Activated CD4-positive, alpha-beta T cell treated with anti-CD3 and anti-CD28 coated beads, Interleukin-2, amount 10 ng/mL, durations not matched to agents 7 days and 5 days (primary cell): ENCODE data around the gene MAGI2. TPM values are rescaled to one million over a fixed set of nuclear protein-coding genes. Genes with fewer than 3 reads are reported as not detected.
"Not testable (repeated sequence)": the region's sequence is repeated elsewhere in the genome, so short reads cannot be mapped to it uniquely, and the experiment has no call there.

Experiments
- CTCF ChIA-PET: fragments of 350-600 bp; sonication (Branson Sonifier 250); formaldehyde crosslinking; loops from one replicate; lab custom pipeline; 2021; ENCODE audit warnings: antibody characterized with exemption; lab: Charles Lee
- POLR2A ChIA-PET: fragments of 350-600 bp; sonication (Branson Sonifier 250); formaldehyde crosslinking; loops from one replicate; lab custom pipeline; 2021; ENCODE audit warnings: antibody characterized with exemption; lab: Charles Lee
- DNase-seq: peaks from one replicate; pipeline ENCODE4 v3.0.0-alpha.2; 2020
- H3K27ac Mint-ChIP-seq: one replicate; pipeline ENCODE4 v1.8.0; 2021; ENCODE audit warnings: mild to moderate bottlenecking, moderate library complexity, mixed read lengths
- H3K27me3 Mint-ChIP-seq: one replicate; pipeline ENCODE4 v1.8.0; 2021; ENCODE audit warnings: mixed read lengths
- H3K36me3 Mint-ChIP-seq: one replicate; pipeline ENCODE4 v1.8.0; 2021; ENCODE audit warnings: low read depth, mixed read lengths
- H3K4me1 Mint-ChIP-seq: one replicate; pipeline ENCODE4 v1.8.0; 2021; ENCODE audit warnings: mixed read lengths
- H3K4me3 Mint-ChIP-seq: one replicate; pipeline ENCODE4 v1.8.0; 2021; ENCODE audit warnings: mild to moderate bottlenecking, moderate library complexity, mixed read lengths
- H3K9me3 Mint-ChIP-seq: one replicate; pipeline ENCODE4 v1.8.0; 2021; ENCODE audit warnings: mixed read lengths
- total RNA-seq, 2 experiments: library from RNA; stranded (reverse); gene quantifications; one replicate each; pipeline ENCODE4 v1.2.3, GENCODE V29; 2021

Gene MAGI2
- total RNA-seq, 2 experiments from 2014 or later = 0.05 to 0.10 TPM

DNA sequence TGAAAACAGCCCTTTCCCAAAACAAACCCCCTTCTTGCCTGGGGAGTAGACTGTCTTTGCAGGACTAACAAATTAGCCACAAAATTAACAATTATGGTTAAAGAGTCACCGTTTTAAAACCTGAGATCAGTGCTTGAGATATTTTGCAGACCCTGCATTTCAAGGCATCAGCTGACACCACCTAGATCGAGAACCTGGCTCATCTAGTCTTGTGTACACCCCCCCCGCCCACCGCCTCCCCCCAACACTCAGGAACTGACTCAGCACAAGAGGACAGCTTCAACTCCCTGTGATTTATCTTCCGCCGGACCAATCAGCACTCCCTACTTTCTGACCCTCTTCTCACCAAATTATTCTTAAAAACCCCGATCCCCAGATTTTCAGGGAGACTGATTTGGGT is 917.8 kb downstream of the MAGI2 start:
- POLR2A ChIA-PET = no interaction called here
- Mint-ChIP-seq H3K9me3 (peaks cover 3% of the 10 kb centered on the region), H3K36me3 (no peaks in the 10 kb centered on the region), H3K27ac (no peak overlapping the region), H3K4me1 (no peaks in the 10 kb centered on the region), H3K27me3 (no peaks in the 10 kb centered on the region), H3K4me3 (no peak overlapping the region)
- DNase-seq = no peak
- CTCF ChIA-PET = no interaction called here

DNA sequence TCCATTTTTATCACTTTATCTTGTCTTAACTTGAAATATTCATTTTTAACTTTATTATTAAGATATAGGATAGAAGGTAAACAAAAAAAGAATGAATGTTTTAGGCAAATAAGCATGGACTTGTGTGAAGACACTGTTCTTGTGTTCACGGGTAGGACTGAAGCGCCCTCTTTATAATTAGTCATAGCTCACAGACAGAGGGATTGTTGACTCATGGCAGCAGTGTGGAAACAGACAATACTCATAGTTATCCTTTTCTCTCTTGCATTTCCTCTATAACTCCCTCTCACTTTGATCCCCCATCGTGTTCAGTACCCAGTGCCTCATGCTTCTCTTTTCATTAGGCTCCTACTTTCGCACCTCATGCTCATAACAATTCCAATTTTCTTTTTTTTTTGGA is 923.1 kb downstream of the MAGI2 start:
- Mint-ChIP-seq H3K9me3 (no peaks in the 10 kb centered on the region), H3K4me3 (no peak overlapping the region)
- POLR2A ChIA-PET = no interaction called here

DNA sequence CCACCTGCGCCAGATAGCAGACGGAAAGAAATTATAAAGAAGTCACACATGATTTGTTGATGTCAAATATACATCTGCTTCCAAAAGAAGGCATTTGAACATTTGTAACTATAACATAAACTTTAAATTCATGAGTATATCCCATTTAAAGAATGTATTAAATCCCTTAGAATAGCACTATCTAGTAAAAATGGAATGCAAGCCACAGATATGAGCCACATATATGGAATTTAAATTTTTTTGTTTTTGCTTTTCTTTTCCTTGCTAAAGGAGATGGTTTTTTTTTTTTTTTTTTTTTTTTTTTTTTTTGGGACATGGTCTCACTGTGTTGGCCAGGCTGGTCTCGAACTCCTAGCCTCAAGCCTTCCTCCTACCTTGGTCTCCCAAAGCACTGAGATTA is 924.1 kb downstream of the MAGI2 start:
- CTCF ChIA-PET = no interaction called here
- Mint-ChIP-seq H3K36me3 (no peaks in the 10 kb centered on the region), H3K4me1 (no peaks in the 10 kb centered on the region), H3K4me3 (no peak overlapping the region), H3K27ac (no peak overlapping the region), H3K9me3 (no peaks in the 10 kb centered on the region), H3K27me3 (no peaks in the 10 kb centered on the region)
- DNase-seq = no peak
- POLR2A ChIA-PET = no interaction called here

More for the DNA sequence above, 923.1 kb downstream of the MAGI2 start:
- Mint-ChIP-seq H3K4me1 (no peaks in the 10 kb centered on the region), H3K27me3 (no peaks in the 10 kb centered on the region), H3K27ac (no peak overlapping the region), H3K36me3 (no peaks in the 10 kb centered on the region)
- CTCF ChIA-PET = no interaction called here
- DNase-seq = no peak

DNA sequence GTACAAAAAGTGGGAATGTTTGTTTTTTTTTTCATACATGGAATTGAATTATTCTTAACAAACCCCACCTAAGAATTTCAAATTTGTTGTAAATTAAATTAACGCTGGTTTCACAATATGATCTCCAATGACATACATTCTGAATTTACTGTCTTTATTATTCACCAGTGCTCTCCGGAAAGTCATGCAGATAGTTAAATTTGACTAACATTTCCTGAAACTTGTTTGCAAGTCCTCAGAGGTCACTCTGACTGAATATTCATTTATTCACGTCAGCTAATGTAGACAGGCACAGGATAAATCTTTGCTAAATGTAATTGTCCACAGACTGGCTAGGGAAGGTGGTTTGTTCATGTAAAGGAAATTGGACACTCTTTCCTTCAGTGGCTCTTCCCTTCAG is 924.5 kb downstream of the MAGI2 start:
- H3K27ac Mint-ChIP-seq = no peak overlapping the region
- POLR2A ChIA-PET = no interaction called here
- no peaks in the 10 kb centered on the region for H3K9me3 Mint-ChIP-seq
- no peak for DNase-seq
- CTCF ChIA-PET = no interaction called here
- no peaks in the 10 kb centered on the region for H3K27me3 Mint-ChIP-seq
- H3K4me3 Mint-ChIP-seq = no peak overlapping the region
- no peaks in the 10 kb centered on the region for H3K4me1 Mint-ChIP-seq
- no peaks in the 10 kb centered on the region for H3K36me3 Mint-ChIP-seq

DNA sequence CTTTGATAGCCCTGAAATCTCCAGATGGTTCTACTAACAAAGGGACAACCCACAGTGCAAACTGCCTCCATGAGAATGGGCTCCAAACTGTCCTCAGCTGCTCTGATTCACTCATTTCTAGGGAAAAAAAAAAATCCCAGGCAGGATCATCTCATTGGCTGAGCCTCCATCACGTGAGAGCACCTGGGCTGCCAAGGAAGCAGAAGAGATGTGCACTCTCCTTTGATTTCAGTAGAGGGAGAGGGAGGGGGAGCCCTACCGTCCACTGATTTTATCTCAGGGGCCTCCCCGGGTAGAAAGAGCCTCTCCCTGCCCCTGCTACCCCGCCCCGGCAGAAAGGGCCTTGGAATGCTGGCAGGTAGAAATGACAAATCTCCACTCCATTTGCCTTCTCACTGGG is 929.5 kb downstream of the MAGI2 start:
- Mint-ChIP-seq H3K27ac (no peak overlapping the region), H3K9me3 (no peaks in the 10 kb centered on the region), H3K27me3 (no peaks in the 10 kb centered on the region), H3K36me3 (no peaks in the 10 kb centered on the region), H3K4me3 (no peak overlapping the region), H3K4me1 (no peaks in the 10 kb centered on the region)
- no peak for DNase-seq
- CTCF ChIA-PET = no interaction called here
- POLR2A ChIA-PET = no interaction called here

DNA sequence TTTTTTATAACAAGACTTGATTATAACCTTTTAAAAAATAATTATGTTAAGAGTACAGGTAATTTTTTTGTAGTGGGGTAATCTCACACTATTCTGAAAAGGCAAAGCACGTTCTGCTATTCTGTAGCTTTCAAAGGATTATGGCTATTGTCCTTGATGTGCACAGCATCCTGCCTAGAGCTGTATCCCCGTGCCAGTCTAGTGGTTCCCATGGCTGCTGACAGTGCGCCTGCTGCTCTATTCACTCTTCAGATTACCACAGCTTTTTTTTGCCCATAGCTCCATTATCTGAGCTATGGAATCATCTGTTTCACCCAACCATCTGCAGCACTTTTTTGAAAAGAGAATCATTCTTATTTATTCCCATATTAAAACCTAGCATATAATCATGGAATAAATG is 931.5 kb downstream of the MAGI2 start:
- H3K27ac Mint-ChIP-seq = no peak overlapping the region
- H3K4me1 Mint-ChIP-seq = no peaks in the 10 kb centered on the region
- H3K27me3 Mint-ChIP-seq = no peaks in the 10 kb centered on the region
- no peak for DNase-seq
- no peaks in the 10 kb centered on the region for H3K9me3 Mint-ChIP-seq
- ChIA-PET CTCF (no interaction called here), POLR2A (no interaction called here)
- no peaks in the 10 kb centered on the region for H3K36me3 Mint-ChIP-seq
- H3K4me3 Mint-ChIP-seq = no peak overlapping the region

DNA sequence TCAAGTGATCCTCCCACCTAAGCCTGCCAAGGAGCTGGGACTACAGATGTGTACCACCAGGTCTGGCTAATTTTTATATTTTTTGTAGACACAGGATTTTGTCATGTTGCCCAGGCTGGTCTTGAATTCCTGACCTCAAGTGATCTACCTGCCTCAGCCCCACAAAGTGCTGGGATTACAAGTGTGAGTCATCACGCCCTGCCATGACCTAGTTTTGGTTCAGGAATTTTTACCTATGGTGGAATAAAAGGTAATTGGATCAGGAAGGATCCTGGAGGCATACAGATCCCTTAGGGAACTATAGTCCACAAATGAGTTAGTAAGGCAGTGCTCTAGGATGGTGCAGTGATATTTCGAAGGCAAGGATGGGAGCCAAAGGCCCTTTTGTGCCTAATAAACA is 937.0 kb downstream of the MAGI2 start:
- no peaks in the 10 kb centered on the region for H3K36me3 Mint-ChIP-seq
- CTCF ChIA-PET = no interaction called here
- no peaks in the 10 kb centered on the region for H3K9me3 Mint-ChIP-seq
- no peak overlapping the region for H3K27ac Mint-ChIP-seq
- H3K4me3 Mint-ChIP-seq = no peak overlapping the region
- POLR2A ChIA-PET = no interaction called here
- no peaks in the 10 kb centered on the region for H3K27me3 Mint-ChIP-seq
- H3K4me1 Mint-ChIP-seq = no peaks in the 10 kb centered on the region
- no peak for DNase-seq

DNA sequence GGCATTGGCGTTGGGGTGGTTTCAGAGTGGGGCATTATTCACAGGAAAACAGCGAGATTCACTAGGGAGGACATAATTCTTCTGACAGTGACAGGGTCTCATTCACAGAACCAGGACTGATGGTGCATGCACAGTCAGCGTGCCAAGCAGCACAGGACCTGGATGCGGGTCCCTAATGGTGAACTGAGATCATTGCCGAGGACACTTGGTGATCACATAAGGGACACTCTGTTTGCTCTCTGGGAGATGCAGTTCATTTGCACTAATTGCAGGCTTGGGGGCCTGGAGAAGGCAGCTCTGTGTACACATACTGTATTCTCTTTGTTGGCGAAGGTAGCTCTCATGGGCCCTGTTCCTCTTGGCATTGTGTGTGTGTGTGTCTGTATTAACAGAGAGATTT is 938.8 kb downstream of the MAGI2 start:
- ChIA-PET POLR2A (no interaction called here), CTCF (no interaction called here)
- Mint-ChIP-seq H3K27ac (no peak overlapping the region), H3K4me1 (no peaks in the 10 kb centered on the region), H3K36me3 (no peaks in the 10 kb centered on the region), H3K27me3 (no peaks in the 10 kb centered on the region), H3K9me3 (no peaks in the 10 kb centered on the region), H3K4me3 (no peak overlapping the region)
- no peak for DNase-seq

DNA sequence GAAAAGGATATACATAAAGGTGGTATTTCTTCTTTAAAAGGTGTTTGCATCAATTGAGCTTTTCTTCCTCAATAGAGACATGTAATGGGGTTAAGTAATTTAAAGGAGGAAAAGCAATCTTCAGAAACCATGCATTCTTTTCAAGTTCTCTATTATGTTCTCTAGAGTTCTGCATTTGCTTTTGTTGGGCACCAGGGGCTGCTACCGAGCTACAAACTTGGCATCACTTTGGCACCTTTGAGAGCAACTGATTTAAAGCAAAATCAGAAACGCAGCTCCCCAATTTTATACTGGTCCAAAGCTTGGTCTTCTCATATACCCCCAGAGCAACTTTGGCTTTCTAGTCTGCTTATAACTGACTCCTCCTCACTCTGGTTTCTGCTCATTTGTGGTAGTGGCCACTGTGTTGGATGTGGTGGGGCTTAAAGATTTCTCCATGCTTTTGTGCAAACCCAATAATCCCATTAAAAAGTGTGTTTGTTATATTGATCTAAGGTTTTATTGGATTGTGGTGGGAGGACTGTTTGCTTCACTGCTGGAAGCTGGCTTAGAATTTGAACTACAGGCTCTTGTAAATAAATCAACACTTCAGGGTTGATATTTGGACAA is 942.8 kb downstream of the MAGI2 start:
- ChIA-PET CTCF (no interaction called here), POLR2A (no interaction called here)
- H3K4me3 Mint-ChIP-seq = no peak overlapping the region
- DNase-seq = no peak
- H3K9me3 Mint-ChIP-seq = no peaks in the 10 kb centered on the region
- H3K27me3 Mint-ChIP-seq = no peaks in the 10 kb centered on the region
- H3K4me1 Mint-ChIP-seq = no peaks in the 10 kb centered on the region
- H3K36me3 Mint-ChIP-seq = no peaks in the 10 kb centered on the region
- no peak overlapping the region for H3K27ac Mint-ChIP-seq

DNA sequence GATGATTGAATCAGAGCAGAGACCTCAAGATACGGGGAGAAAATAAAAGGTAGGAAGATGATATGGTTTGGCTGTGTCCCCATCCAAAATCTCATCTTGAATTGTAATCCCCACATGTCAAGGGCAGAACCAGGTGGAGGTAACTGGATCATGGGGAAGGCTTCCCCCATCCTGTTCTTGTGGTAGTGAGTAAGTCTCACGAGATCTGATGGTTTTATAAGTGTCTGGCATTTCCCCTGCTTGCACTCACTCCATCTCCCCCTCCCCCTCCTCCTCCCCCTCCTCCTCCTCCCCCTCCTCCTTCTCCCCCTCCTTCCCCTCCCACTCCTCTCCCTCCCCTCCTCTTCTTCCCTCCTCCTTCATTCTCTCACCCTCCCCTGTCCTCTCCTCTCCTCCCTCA is 950.2 kb downstream of the MAGI2 start:
- CTCF ChIA-PET, H3K4me3 Mint-ChIP-seq, H3K9me3 Mint-ChIP-seq, DNase-seq, H3K4me1 Mint-ChIP-seq, H3K36me3 Mint-ChIP-seq, H3K27me3 Mint-ChIP-seq, H3K27ac Mint-ChIP-seq, POLR2A ChIA-PET: not testable (repeated sequence)

DNA sequence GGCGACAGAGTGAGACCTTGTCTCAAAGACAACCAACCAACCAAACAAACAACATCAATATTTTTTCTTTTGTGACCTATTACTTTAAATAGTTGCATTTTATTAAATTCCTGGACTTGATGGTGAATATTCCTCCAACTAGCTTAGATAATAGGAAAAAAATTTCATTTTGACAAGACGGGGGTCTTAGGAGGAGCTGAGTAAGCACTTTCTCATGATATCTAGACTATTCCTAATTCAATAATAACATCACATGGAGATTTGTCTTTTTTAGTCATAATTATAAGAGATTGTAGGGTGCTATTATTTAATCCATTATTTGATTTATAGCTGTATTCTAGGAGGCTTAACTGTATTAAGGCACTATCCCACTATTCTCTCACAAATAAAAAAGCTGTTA is 952.4 kb downstream of the MAGI2 start:
- no peaks in the 10 kb centered on the region for H3K27me3 Mint-ChIP-seq
- H3K4me1 Mint-ChIP-seq = no peaks in the 10 kb centered on the region
- H3K36me3 Mint-ChIP-seq = no peaks in the 10 kb centered on the region
- ChIA-PET POLR2A (no interaction called here), CTCF (no interaction called here)
- DNase-seq = no peak
- H3K27ac Mint-ChIP-seq = no peak overlapping the region
- H3K9me3 Mint-ChIP-seq = no peaks in the 10 kb centered on the region
- H3K4me3 Mint-ChIP-seq = no peak overlapping the region

DNA sequence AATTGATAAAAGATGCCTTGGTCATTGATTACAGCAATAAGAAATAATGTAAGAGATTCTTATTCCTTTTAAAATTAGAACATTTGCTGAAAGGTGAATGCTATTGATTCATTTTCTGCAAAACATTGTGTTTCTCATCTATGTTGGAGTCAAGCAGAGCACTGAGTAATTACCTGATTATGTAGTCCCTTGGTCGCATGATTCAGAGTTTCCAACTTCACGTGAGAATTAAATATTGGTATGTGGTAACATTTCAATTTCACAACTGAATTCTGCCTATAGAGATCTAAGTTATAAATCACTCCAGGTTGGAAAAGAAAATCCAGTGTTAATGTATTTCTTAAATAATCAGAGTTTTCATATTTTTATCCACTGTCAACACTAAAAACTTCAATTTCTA is 953.5 kb downstream of the MAGI2 start:
- Mint-ChIP-seq H3K4me1 (no peaks in the 10 kb centered on the region), H3K27me3 (no peaks in the 10 kb centered on the region), H3K9me3 (no peaks in the 10 kb centered on the region), H3K36me3 (no peaks in the 10 kb centered on the region), H3K4me3 (no peak overlapping the region), H3K27ac (no peak overlapping the region)
- no peak for DNase-seq
- ChIA-PET CTCF (no interaction called here), POLR2A (no interaction called here)

DNA sequence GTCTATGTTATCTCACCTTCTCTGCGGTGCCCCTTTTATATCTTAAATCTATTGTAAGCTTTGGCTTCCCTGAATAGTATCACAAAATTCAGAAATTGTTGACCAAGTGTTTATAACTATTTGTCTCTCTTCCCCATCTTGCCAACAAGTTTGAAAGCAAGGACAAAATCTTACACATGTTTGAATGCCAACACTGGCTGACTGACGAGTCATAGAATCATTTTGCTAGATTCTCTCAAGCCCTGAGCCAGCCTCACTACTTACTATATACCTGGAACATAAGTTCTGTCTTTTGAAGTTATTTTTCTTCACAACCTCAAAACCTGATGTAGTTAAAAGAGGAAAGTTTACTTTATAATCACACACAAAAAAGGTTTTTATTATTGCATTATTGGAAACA is 954.2 kb downstream of the MAGI2 start:
- Mint-ChIP-seq H3K4me3 (no peak overlapping the region), H3K27me3 (no peaks in the 10 kb centered on the region), H3K4me1 (no peaks in the 10 kb centered on the region), H3K9me3 (no peaks in the 10 kb centered on the region), H3K36me3 (no peaks in the 10 kb centered on the region), H3K27ac (no peak overlapping the region)
- POLR2A ChIA-PET = no interaction called here
- no peak for DNase-seq
- CTCF ChIA-PET = no interaction called here

DNA sequence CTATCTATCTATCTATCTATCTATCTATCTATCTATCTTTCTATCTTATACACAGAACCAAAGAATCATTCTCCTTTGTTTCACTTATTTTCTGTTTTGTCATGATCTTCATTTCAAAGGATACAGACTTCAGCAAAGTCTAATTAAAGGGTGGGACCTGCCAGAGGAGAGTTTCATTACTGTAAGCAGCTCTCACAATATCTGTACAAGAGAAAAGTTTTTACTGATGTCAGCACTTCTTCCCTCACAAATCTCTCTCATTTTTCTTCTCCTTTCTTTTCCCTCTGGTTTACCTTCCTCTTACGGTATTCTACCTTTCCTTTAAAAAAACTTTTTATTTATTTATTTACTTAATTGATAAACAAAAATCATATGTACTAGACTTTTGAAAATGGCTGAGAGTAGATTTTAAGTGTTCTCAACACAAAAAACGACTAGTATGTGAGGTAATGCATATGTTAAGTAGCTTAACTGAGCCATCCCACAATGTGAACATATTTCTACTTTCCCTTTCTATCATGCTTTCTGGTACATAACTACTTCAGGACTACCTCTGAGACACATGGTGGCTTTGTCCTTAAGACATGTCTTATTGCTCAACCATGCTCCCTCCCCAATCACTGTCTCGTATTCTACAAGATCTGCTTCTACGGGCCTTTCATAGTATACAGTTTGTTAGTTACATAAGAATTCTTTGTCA is 955.6 kb downstream of the MAGI2 start:
- CTCF ChIA-PET = no interaction called here
- no peaks in the 10 kb centered on the region for H3K9me3 Mint-ChIP-seq
- no peak for DNase-seq
- POLR2A ChIA-PET = no interaction called here
- no peak overlapping the region for H3K27ac Mint-ChIP-seq
- H3K4me1 Mint-ChIP-seq = no peaks in the 10 kb centered on the region
- no peaks in the 10 kb centered on the region for H3K36me3 Mint-ChIP-seq
- no peak overlapping the region for H3K4me3 Mint-ChIP-seq
- H3K27me3 Mint-ChIP-seq = no peaks in the 10 kb centered on the region
